IMR-90 (cell line): Measurements from ENCODE around the gene SYNE2. TPM values are rescaled to one million over a fixed set of nuclear protein-coding genes. Genes with fewer than 3 reads are reported as not detected.

Experiments
- ATAC-seq: fragments of 200-7000 bp; cut with Tn5 transposase; 2 replicates; pipeline ENCODE4 v1.9.1; 2020; ENCODE audit warnings: low read depth, mild to moderate bottlenecking, moderate library complexity
- BruUV-seq: library from RNA; stranded (reverse); fragments of 400-500 nt; replicated peaks from 2 replicates; lab custom pipeline; 2021; lab: Mats Ljungman, UMichigan
- CTCF ChIA-PET: fragments of 300-600 bp; formaldehyde crosslinking; extraction: SDS; loops from one replicate; lab custom pipeline; 2021; ENCODE audit warnings: antibody characterized with exemption; lab: Yijun Ruan, JAX
- POLR2A ChIA-PET: fragments of 300-600 bp; sonication (Branson Sonifier 250); formaldehyde crosslinking; loops from one replicate; lab custom pipeline; 2022; ENCODE audit warnings: antibody characterized with exemption; ENCODE audit not compliant: unreplicated experiment; lab: Charles Lee
- DNase-seq: peaks from one replicate; pipeline ENCODE4 v3.0.0; 2013
- H2AFZ ChIP-seq: replicated peaks from 2 replicates; pipeline ENCODE3; 2013; ENCODE audit warnings: low read length, mild to moderate bottlenecking; ENCODE audit not compliant: poor library complexity
- H2AK5ac ChIP-seq: 2 replicates; pipeline ENCODE4 v1.6.1; 2013; ENCODE audit warnings: low read depth, low read length, inconsistent platforms
- H2AK9ac ChIP-seq: replicated peaks from 2 replicates; pipeline ENCODE3; 2013; ENCODE audit warnings: mild to moderate bottlenecking, low read depth, low read length, moderate library complexity; ENCODE audit not compliant: poor library complexity
- H2BK120ac ChIP-seq: 2 replicates; pipeline ENCODE4 v1.6.1; 2013; ENCODE audit warnings: low read depth, low read length, inconsistent platforms
- H2BK15ac ChIP-seq: 3 replicates; pipeline ENCODE4 v1.6.1; 2013; ENCODE audit warnings: low read depth, low read length, inconsistent platforms
- H2BK20ac ChIP-seq: 2 replicates; pipeline ENCODE4 v1.6.1; 2013; ENCODE audit warnings: low read depth, mild to moderate bottlenecking, inconsistent platforms, low read length, moderate library complexity
- H2BK5ac ChIP-seq: 2 replicates; pipeline ENCODE4 v1.6.1; 2013; ENCODE audit warnings: mild to moderate bottlenecking, low read depth, low read length, inconsistent platforms; ENCODE audit not compliant: poor library complexity, severe bottlenecking
- H3K14ac ChIP-seq: replicated peaks from 2 replicates; pipeline ENCODE4 v1.6.1; 2013; ENCODE audit warnings: low read depth, low read length, inconsistent platforms
- H3K18ac ChIP-seq: 2 replicates; pipeline ENCODE4 v1.6.1; 2013; ENCODE audit warnings: low read depth, low read length, control low read depth
- H3K23ac ChIP-seq: 2 replicates; pipeline ENCODE4 v1.6.1; 2013; ENCODE audit warnings: low read depth, low read length, inconsistent platforms
- H3K27ac ChIP-seq: 2 replicates; pipeline ENCODE4 v1.5.1; 2013; ENCODE audit warnings: mild to moderate bottlenecking, control low read depth, low read length; ENCODE audit not compliant: insufficient read depth
- H3K27me3 ChIP-seq: 2 replicates; pipeline ENCODE4 v1.6.1; 2013; ENCODE audit warnings: low read length; ENCODE audit not compliant: control insufficient read depth, insufficient read depth
- H3K36me3 ChIP-seq: 2 replicates; pipeline ENCODE4 v1.6.1; 2013; ENCODE audit warnings: low read length, mixed read lengths; ENCODE audit not compliant: control insufficient read depth, insufficient read depth
- H3K4ac ChIP-seq: 2 replicates; pipeline ENCODE4 v1.6.1; 2013; ENCODE audit warnings: low read depth, low read length, inconsistent platforms
- H3K4me1 ChIP-seq: 2 replicates; pipeline ENCODE4 v1.6.1; 2013; ENCODE audit warnings: low read length, mixed read lengths; ENCODE audit not compliant: control insufficient read depth, insufficient read depth
- H3K4me2 ChIP-seq: 2 replicates; pipeline ENCODE4 v1.6.1; 2013; ENCODE audit warnings: low read depth, mild to moderate bottlenecking, control low read depth, low read length, moderate library complexity
- H3K4me3 ChIP-seq: 2 replicates; pipeline ENCODE4 v1.5.1; 2013; ENCODE audit warnings: low read depth, mild to moderate bottlenecking, control low read depth, low read length, moderate library complexity; ENCODE audit not compliant: insufficient read depth
- H3K56ac ChIP-seq: 2 replicates; pipeline ENCODE4 v1.6.1; 2013; ENCODE audit warnings: low read length, inconsistent platforms; ENCODE audit not compliant: insufficient read depth; ENCODE audit errors: extremely low read depth
- H3K79me1 ChIP-seq, 2 experiments: 2 replicates each; pipeline ENCODE4 v1.6.1; 2013; ENCODE audit warnings: low read length in 2 of 2, inconsistent platforms in 1 of 2, low read depth in 1 of 2
- H3K9ac ChIP-seq: 2 replicates; pipeline ENCODE4 v1.6.1; 2013; ENCODE audit warnings: low read depth, low read length, control low read depth
- H3K9me1 ChIP-seq: 2 replicates; pipeline ENCODE4 v1.6.1; 2013; ENCODE audit warnings: low read length, inconsistent platforms; ENCODE audit not compliant: insufficient read depth
- H3K9me3 ChIP-seq: 2 replicates; pipeline ENCODE4 v1.6.1; 2013; ENCODE audit warnings: low read length; ENCODE audit not compliant: control insufficient read depth, insufficient read depth
- H4K20me1 ChIP-seq: 2 replicates; pipeline ENCODE4 v1.6.1; 2013; ENCODE audit warnings: low read length, inconsistent platforms; ENCODE audit not compliant: insufficient read depth
- H4K5ac ChIP-seq: 2 replicates; pipeline ENCODE4 v1.6.1; 2013; ENCODE audit warnings: mild to moderate bottlenecking, low read depth, low read length, control low read depth
- H4K8ac ChIP-seq, 2 experiments: 2 replicates each; pipeline ENCODE4 v1.6.1; 2013; ENCODE audit warnings: low read depth in 2 of 2, low read length in 2 of 2, control low read depth in 1 of 2, inconsistent platforms in 1 of 2
- H4K91ac ChIP-seq: 2 replicates; pipeline ENCODE4 v1.6.1; 2013; ENCODE audit warnings: low read depth, low read length, inconsistent platforms; ENCODE audit not compliant: insufficient read depth
- BHLHE40 ChIP-seq: fragments of 150-350 bp; IDR thresholded peaks from 2 replicates; pipeline ENCODE4 v1.6.1; 2016; ENCODE audit warnings: mild to moderate bottlenecking, low read depth, low read length
- CEBPB ChIP-seq: IDR thresholded peaks from 2 replicates; pipeline ENCODE4 v1.6.1; 2012; ENCODE audit warnings: low read depth, low read length, improper control_type of control experiment
- CHD1 ChIP-seq: IDR thresholded peaks from 2 replicates; pipeline ENCODE4 v1.6.1; 2012; ENCODE audit warnings: low read depth, low read length, improper control_type of control experiment
- CTCF ChIP-seq: conservative IDR thresholded peaks from 2 replicates; pipeline ENCODE4 v1.5.1; 2012; ENCODE audit warnings: mild to moderate bottlenecking, low read depth, low read length, improper control_type of control experiment
- FOS ChIP-seq: fragments of 150-350 bp; IDR thresholded peaks from 2 replicates; pipeline ENCODE4 v1.6.1; 2016; ENCODE audit warnings: low read depth, low read length
- MAFK ChIP-seq: IDR thresholded peaks from 2 replicates; pipeline ENCODE4 v1.6.1; 2012; ENCODE audit warnings: low read depth, low read length, improper control_type of control experiment
- MAZ ChIP-seq: IDR thresholded peaks from 2 replicates; pipeline ENCODE4 v1.6.1; 2012; ENCODE audit warnings: low read depth, mild to moderate bottlenecking, low read length, improper control_type of control experiment, moderate library complexity, borderline replicate concordance
- MXI1 ChIP-seq: IDR thresholded peaks from 2 replicates; pipeline ENCODE4 v1.6.1; 2012; ENCODE audit warnings: low read depth, mild to moderate bottlenecking, low read length, moderate library complexity, borderline replicate concordance
- NFE2L2 ChIP-seq: fragments of 150-350 bp; IDR thresholded peaks from 2 replicates; pipeline ENCODE4 v1.6.1; 2016; ENCODE audit warnings: low read depth, mild to moderate bottlenecking, low read length
- POLR2A ChIP-seq: IDR thresholded peaks from 2 replicates; pipeline ENCODE4 v1.6.1; 2012; ENCODE audit warnings: mild to moderate bottlenecking, low read depth, low read length
- RAD21 ChIP-seq: IDR thresholded peaks from 2 replicates; pipeline ENCODE4 v1.6.1; 2012; ENCODE audit warnings: low read length, improper control_type of control experiment
- RCOR1 ChIP-seq: IDR thresholded peaks from 2 replicates; pipeline ENCODE4 v1.6.1; 2012; ENCODE audit warnings: mild to moderate bottlenecking, low read length, improper control_type of control experiment; ENCODE audit not compliant: insufficient replicate concordance
- RFX5 ChIP-seq: IDR thresholded peaks from 2 replicates; pipeline ENCODE4 v1.8.0; 2012; ENCODE audit warnings: low read depth, mild to moderate bottlenecking, low read length, moderate library complexity
- SMC3 ChIP-seq: fragments of 150-350 bp; IDR thresholded peaks from 2 replicates; pipeline ENCODE4 v1.6.1; 2016; ENCODE audit warnings: low read depth, mild to moderate bottlenecking, antibody characterized with exemption, low read length, moderate library complexity
- USF2 ChIP-seq: fragments of 150-350 bp; IDR thresholded peaks from 2 replicates; pipeline ENCODE4 v1.6.1; 2017; ENCODE audit warnings: mild to moderate bottlenecking, antibody characterized with exemption, low read length, low read depth
- WGBS, 2 experiments: methylation state at CpG; one replicate each; pipeline versions ENCODE4 v1.1.5 to v1.1.7; 2013; ENCODE audit warnings: missing lambda C conversion rate in 2 of 2; ENCODE audit not compliant: insufficient read length in 1 of 2; ENCODE audit errors: extremely low coverage in 2 of 2; 5-methylcytosine and 5-hydroxymethylcytosine counted together
- dilution Hi-C: fragments of 300-500 bp; cut with HindIII; formaldehyde crosslinking; loops from one replicate; pipeline ENCODE4 v1.14.3; 2018; ENCODE audit warnings: low sequenced_read_pairs; ENCODE audit not compliant: unreplicated experiment
- in situ Hi-C: fragments of 300-500 bp; cut with MboI; formaldehyde crosslinking; loops from 3 replicates; pipeline ENCODE4 v1.14.3; 2019; ENCODE audit warnings: low sequenced_read_pairs, inconsistent platforms, mixed read lengths
- intact Hi-C: fragments of 100-400 bp; cut with micrococcal nuclease; formaldehyde crosslinking; loops from 2 replicates; pipeline ENCODE4 v1.10.0; 2022
- polyA plus RNA-seq, 3 experiments: library from polyadenylated mRNA; depleted of rRNA; stranded (reverse); fragments of >200 nt; gene quantifications; 2 replicates each; pipeline ENCODE4 v1.2.3, GENCODE V29; 2012; ENCODE audit warnings: low replicate concordance in 1 of 3
- total RNA-seq: library from RNA; depleted of rRNA; stranded (reverse); fragments of >200 nt; gene quantifications from 2 replicates; pipeline ENCODE4 v1.2.3, GENCODE V29; 2012
- TF ChIP-seq, protein P1 (sequence below): fragments of 150-350 bp; IDR thresholded peaks from 2 replicates; pipeline ENCODE4 v1.6.1; 2016; ENCODE audit warnings: low read depth, mild to moderate bottlenecking, low read length, moderate library complexity, borderline replicate concordance

Gene SYNE2
- total and polyA plus RNA-seq, 2 of the 4 experiments (the other 2 are of a cell fraction), result 5.2 to 28.9 TPM

GRCh38 chr14:63911404-63911803, 58.6 kb downstream of the SYNE2 start:
- Histone ChIP-seq H3K27ac (no peak overlapping the region), H3K18ac (no peak overlapping the region), H3K9ac (no peak overlapping the region), H3K9me1 (no peaks in the 10 kb centered on the region; the same call in 1 of the 2 replicates), H3K4me1 (peaks cover 13% of the 10 kb centered on the region), H3K27me3 (no peaks in the 10 kb centered on the region), H3K79me1 (no peaks in the 10 kb centered on the region; a peak in 1 of 4 replicates), H3K4me3 (no peak overlapping the region), H3K14ac (no peak overlapping the region), H4K5ac (no peak overlapping the region), H3K23ac (no peak overlapping the region), H2BK120ac (no peak overlapping the region), H3K36me3 (no peaks in the 10 kb centered on the region), H2BK15ac (no peak overlapping the region), H2AFZ (no peak overlapping the region), H4K20me1 (no peaks in the 10 kb centered on the region), H2AK5ac (no peak overlapping the region), H2BK20ac (no peak overlapping the region), H4K91ac (no peak overlapping the region), H3K56ac (no peak overlapping the region), H3K9me3 (no peaks in the 10 kb centered on the region), H4K8ac (no peak overlapping the region; a peak in 1 of 4 replicates), H2AK9ac (no peak overlapping the region), H3K4me2 (no peak overlapping the region), H3K4ac (no peak overlapping the region), H2BK5ac (no peak overlapping the region)
- POLR2A ChIA-PET, result no interaction called here
- intact Hi-C loops, result no loop called here
- WGBS, 2 experiments, result no CpG with 5 or more reads among the region's 1 CpG
- DNase-seq (no peak), ATAC-seq (no peak)
- CTCF ChIA-PET, result interaction anchor here (1.3 kb wide), 1 partner anchor 13 kb away, joined by 3 read pairs; no protein-coding TSS in a partner anchor
- TF ChIP-seq USF2 (no peak), BHLHE40 (no peak), RCOR1 (no peak), CHD1 (no peak), MAZ (no peak), CEBPB (no peak), RFX5 (no peak), CTCF (no peak), MXI1 (no peak), POLR2A (no peak), NFE2L2 (no peak), RAD21 (no peak), SMC3 (no peak), FOS (no peak), MAFK (no peak)
- TF ChIP-seq, protein P1, sequence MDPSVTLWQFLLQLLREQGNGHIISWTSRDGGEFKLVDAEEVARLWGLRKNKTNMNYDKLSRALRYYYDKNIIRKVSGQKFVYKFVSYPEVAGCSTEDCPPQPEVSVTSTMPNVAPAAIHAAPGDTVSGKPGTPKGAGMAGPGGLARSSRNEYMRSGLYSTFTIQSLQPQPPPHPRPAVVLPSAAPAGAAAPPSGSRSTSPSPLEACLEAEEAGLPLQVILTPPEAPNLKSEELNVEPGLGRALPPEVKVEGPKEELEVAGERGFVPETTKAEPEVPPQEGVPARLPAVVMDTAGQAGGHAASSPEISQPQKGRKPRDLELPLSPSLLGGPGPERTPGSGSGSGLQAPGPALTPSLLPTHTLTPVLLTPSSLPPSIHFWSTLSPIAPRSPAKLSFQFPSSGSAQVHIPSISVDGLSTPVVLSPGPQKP, result no peak
- in situ Hi-C loops, result no loop called here
- no TSS peak for BruUV-seq
- dilution Hi-C loops, result no loop called here
